Measurements from ENCODE around the gene CENATAC.

DNA sequence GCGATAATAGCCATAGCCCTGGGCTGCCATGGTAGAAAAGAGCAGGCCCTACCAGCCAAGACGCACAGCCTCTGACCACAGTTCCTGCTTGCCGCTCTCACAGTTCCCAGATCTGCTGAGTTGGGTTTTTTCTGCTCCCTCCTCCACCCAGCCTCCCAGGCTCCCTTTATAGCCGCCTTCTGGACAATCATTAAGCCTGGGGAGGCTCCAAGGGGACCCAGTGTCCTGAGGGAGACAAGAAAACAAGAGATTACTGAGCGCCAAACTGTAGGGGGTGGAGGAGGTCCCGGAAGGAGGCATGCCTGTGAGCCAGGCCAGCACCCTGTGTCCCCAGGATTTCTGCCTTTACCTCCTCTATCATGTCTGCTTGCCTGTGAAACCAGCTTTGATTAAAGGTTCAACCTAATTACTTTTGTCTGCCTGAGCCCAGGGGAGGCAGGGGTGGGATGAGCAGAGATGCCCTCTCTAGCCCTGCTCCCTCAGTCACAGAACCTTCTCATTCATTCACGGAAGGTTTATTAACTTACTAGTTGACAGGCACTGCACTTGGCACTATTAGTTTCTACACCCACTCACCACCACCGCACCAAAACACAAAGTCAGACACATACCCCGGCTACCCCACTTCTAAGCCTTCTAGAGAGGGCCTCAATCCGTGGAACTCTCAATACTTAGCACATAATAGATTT, 31.5 kb downstream of the CENATAC start:
- TF ChIP-seq, protein P1, sequence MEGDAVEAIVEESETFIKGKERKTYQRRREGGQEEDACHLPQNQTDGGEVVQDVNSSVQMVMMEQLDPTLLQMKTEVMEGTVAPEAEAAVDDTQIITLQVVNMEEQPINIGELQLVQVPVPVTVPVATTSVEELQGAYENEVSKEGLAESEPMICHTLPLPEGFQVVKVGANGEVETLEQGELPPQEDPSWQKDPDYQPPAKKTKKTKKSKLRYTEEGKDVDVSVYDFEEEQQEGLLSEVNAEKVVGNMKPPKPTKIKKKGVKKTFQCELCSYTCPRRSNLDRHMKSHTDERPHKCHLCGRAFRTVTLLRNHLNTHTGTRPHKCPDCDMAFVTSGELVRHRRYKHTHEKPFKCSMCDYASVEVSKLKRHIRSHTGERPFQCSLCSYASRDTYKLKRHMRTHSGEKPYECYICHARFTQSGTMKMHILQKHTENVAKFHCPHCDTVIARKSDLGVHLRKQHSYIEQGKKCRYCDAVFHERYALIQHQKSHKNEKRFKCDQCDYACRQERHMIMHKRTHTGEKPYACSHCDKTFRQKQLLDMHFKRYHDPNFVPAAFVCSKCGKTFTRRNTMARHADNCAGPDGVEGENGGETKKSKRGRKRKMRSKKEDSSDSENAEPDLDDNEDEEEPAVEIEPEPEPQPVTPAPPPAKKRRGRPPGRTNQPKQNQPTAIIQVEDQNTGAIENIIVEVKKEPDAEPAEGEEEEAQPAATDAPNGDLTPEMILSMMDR (IDR thresholded peaks at IDR 0.05; ENCODE audit: low read depth, low read length, poor library complexity, severe bottlenecking) = no peak
- no peak for TF ChIP-seq EZH2phosphoT487 (IDR thresholded peaks at IDR 0.05; ENCODE audit: borderline replicate concordance, low read length)

Measured in DOHH2 (cell line).